ENCODE data around the gene POU2F3. TPM values are rescaled to one million over a fixed set of nuclear protein-coding genes. Genes with fewer than 3 reads are reported as not detected.

POU2F3 gene
- total RNA-seq, 4 donors from 2014 or later, result 1.1 to 2.9 (median 1.5) TPM; not detected in 1

DNA sequence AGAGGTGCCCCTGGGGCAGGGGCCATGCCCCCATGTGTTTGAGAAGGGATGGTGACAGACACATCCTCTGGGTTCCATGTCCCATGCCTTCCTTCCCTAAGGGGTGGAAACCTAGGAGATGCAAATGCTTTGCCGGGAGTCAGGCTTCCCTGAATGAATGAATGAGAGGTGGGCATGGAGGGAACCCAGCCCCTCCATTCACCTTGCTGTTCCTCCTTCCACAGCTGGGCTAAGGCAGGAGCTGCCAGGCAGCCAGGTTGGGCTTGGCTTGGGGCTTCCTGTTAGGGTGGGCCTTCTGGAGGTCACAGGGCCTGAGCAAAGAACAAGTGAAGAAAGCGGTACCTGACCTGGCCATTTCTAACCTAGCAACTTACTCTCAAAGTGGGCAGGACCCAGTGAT lies 926 bp downstream of the POU2F3 start:
- Histone ChIP-seq H3K27me3 (peaks cover 0 to 57% (median 0%) of the 10 kb centered on the region in 4 donors), H3K4me1 (peaks cover 13 to 37% (median 13%) of the 10 kb centered on the region in 3 donors), H3K36me3 (no peaks in the 10 kb centered on the region), H3K9me3 (no peaks in the 10 kb centered on the region), H3K27ac (no peak overlapping the region), H3K4me3 (no peak overlapping the region)
- no peak for DNase-seq
- intact Hi-C loops (cut with DNase I), result no loop called here
- TF ChIP-seq POLR2A (IDR thresholded peaks at IDR 0.05), result no peak
- TF ChIP-seq, protein P1, sequence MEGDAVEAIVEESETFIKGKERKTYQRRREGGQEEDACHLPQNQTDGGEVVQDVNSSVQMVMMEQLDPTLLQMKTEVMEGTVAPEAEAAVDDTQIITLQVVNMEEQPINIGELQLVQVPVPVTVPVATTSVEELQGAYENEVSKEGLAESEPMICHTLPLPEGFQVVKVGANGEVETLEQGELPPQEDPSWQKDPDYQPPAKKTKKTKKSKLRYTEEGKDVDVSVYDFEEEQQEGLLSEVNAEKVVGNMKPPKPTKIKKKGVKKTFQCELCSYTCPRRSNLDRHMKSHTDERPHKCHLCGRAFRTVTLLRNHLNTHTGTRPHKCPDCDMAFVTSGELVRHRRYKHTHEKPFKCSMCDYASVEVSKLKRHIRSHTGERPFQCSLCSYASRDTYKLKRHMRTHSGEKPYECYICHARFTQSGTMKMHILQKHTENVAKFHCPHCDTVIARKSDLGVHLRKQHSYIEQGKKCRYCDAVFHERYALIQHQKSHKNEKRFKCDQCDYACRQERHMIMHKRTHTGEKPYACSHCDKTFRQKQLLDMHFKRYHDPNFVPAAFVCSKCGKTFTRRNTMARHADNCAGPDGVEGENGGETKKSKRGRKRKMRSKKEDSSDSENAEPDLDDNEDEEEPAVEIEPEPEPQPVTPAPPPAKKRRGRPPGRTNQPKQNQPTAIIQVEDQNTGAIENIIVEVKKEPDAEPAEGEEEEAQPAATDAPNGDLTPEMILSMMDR (IDR thresholded peaks at IDR 0.05), result no peak
- 58 to 76% methylated on average over 2 of the region's 2 CpGs for WGBS, 2 donors

DNA sequence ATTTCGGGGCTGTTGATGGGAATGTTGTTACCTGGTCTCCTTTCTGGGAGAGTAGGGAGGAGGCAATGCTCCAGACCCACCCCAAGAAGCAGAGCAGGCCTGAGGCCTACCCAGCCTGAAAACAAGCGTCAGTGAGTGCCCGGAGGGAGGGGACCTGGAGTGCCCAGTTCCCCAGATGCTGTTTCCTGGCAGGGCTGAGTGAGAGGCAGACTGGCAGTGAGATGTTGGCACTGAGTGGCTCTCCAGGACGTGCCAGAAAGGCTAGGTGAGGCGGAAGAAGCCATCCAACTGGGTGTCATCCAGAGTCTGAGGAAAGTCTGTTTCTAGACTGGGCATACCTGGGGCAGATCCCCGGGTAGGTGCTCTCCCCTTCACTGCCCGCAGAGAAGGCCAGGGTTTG lies 1.3 kb downstream of the POU2F3 start:
- H3K36me3 ChIP-seq, result no peaks in the 10 kb centered on the region
- H3K27ac ChIP-seq, result no peak overlapping the region
- TF ChIP-seq, protein P1 (IDR thresholded peaks at IDR 0.05), result no peak
- TF ChIP-seq POLR2A (IDR thresholded peaks at IDR 0.05), result no peak

DNA sequence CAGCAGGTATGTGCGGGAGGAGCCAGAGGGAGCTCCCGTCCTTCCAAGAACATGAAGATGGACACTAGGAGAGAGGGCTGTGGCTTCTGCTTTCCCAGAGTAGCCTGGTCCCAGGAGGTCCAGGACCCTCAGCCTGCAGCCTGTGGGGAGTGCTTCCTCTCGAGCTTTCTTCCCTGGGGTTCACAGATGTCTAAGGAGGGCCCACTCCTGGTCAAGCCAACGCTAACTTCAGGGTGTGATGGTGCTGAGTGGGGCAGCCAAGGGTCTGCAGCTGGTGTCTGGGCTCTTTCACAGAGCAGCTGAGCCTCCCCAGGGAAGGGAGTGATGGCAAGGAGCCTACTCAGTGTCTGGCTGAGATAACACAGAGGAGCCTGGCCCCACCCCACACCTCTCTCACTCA lies 3.3 kb downstream of the POU2F3 start:
- H3K4me3 ChIP-seq, result no peak overlapping the region
- TF ChIP-seq POLR2A (IDR thresholded peaks at IDR 0.05), result no peak
- TF ChIP-seq, protein P1 (IDR thresholded peaks at IDR 0.05), result no peak
- H3K36me3 ChIP-seq, result no peaks in the 10 kb centered on the region
- no peak overlapping the region for H3K27ac ChIP-seq
- peaks cover 0 to 57% (median 0%) of the 10 kb centered on the region in 4 donors for H3K27me3 ChIP-seq
- no peaks in the 10 kb centered on the region for H3K9me3 ChIP-seq
- intact Hi-C loops (cut with DNase I), result no loop called here
- peaks cover 11 to 30% (median 13%) of the 10 kb centered on the region in 3 donors for H3K4me1 ChIP-seq
- no peak for DNase-seq
- WGBS, 2 donors, result 83 to 84% methylated on average over 3 of the region's 4 CpGs

More for the DNA sequence above, 1.3 kb downstream of the POU2F3 start:
- intact Hi-C loops (cut with DNase I), result no loop called here
- no peak for DNase-seq
- Histone ChIP-seq H3K27me3 (peaks cover 0 to 57% (median 0%) of the 10 kb centered on the region in 4 donors), H3K9me3 (no peaks in the 10 kb centered on the region), H3K4me1 (peaks cover 11 to 33% (median 13%) of the 10 kb centered on the region in 3 donors), H3K4me3 (no peak overlapping the region)
- 46 to 54% methylated on average over 2 to 5 of the region's 7 CpGs for WGBS, 2 donors

DNA sequence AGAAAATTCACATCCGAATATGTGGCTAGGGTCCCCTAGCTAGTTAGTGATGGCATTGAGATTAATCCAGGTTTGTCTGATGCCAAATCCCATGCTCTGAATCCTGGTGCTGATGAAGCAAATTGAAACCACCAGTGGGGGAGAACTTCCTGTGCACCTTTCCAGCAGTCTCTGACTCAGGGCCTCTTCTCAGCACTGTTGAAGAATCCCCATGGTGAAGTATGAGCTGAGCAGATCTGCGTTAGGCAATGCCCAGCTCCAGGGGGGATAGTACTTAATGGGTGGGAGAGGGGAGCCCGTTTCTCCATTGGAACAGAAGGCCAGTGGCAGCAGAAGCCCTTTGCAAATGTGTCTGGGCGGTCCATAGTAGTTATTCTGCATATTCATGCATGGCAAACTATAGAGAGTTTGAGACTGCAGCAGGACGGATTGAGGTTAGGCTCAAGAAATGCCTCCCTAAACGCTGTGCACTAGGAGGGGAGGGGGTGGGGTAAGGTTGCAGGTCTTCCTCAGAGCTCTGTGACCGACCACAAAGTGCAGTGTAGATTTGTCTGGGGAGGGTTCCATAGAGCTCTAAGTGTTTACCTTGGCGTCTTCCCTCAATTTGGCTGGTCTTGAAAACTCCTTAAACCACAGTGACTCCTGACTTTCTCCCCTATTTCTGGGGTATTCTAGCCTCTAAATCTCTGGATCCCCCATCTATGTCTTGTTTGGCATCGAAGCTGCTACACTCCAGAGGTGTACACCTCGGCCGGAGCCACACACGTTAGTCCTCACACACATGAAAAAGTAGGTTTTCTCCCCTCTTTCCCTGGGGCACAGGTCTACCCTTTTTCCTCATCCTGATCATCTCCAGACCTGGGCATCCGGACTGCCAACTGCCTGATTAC lies 4.8 kb downstream of the POU2F3 start:
- TF ChIP-seq, protein P1 (IDR thresholded peaks at IDR 0.05), result no peak
- TF ChIP-seq POLR2A (IDR thresholded peaks at IDR 0.05), result no peak
- 78 to 81% methylated on average over 8 to 13 of the region's 13 CpGs for WGBS, 2 donors
- Histone ChIP-seq H3K27me3 (peaks cover 0 to 47% (median 0%) of the 10 kb centered on the region in 4 donors), H3K36me3 (no peaks in the 10 kb centered on the region), H3K4me1 (peaks cover 12 to 37% (median 20%) of the 10 kb centered on the region in 3 donors), H3K27ac (no peak overlapping the region), H3K9me3 (no peaks in the 10 kb centered on the region), H3K4me3 (no peak overlapping the region)
- intact Hi-C loops (cut with DNase I), result no loop called here
- DNase-seq, result no peak

DNA sequence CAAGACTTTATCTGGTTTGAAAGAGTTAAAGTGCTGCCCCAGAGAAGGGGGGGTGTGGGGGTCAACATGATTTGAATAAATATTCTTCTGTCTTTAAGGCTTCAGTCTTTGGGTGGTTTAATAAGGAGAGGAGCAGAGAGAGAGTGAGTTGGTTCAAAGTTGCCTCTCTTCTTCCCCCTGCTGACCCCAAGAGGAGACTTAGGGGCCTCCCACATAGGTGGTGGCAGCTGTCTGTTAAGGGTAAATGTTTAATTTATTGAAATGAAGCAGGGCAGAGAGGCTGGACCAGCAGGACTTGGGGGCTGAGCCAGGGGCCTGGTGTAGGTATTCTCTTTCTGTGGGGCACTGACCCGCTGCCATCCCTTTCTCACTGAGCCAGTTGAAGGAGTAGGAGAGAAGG lies 5.5 kb downstream of the POU2F3 start:
- peaks cover 0 to 40% (median 0%) of the 10 kb centered on the region in 4 donors for H3K27me3 ChIP-seq
- TF ChIP-seq, protein P1 (IDR thresholded peaks at IDR 0.05), result no peak
- no peak for TF ChIP-seq POLR2A (IDR thresholded peaks at IDR 0.05)

More for the DNA sequence above, 5.5 kb downstream of the POU2F3 start:
- Histone ChIP-seq H3K27ac (no peak overlapping the region), H3K4me3 (no peak overlapping the region), H3K9me3 (no peaks in the 10 kb centered on the region), H3K4me1 (peaks cover 6 to 29% (median 16%) of the 10 kb centered on the region in 3 donors), H3K36me3 (no peaks in the 10 kb centered on the region)
- intact Hi-C loops (cut with DNase I), result no loop called here
- 80 to 100% methylated on average over 1 of the region's 1 CpG for WGBS, 2 donors
- DNase-seq, result no peak

Data from esophagus squamous epithelium (tissue), 5 donors.